ENCODE data around the gene TH. TPM values are rescaled to one million over a fixed set of nuclear protein-coding genes. Genes with fewer than 3 reads are reported as not detected.

The TH gene
- total RNA-seq, 1 donor from 2014 or later = not detected

GRCh38 chr11:2147391-2147790, 24.2 kb downstream of the TH start:
- DNase-seq (ENCODE audit: low read depth) = no peak
- no peak for TF ChIP-seq CTCF (IDR thresholded peaks at IDR 0.05; ENCODE audit: insufficient read depth, low read length, poor library complexity, severe bottlenecking)
- H3K36me3 ChIP-seq (ENCODE audit: control insufficient read depth, insufficient read depth, low read length) = no peaks in the 10 kb centered on the region
- no peak overlapping the region for H3K4me3 ChIP-seq (ENCODE audit: low read depth, low read length)
- H3K27me3 ChIP-seq (ENCODE audit: control insufficient read depth, insufficient read depth, low read length) = peaks cover 87% of the 10 kb centered on the region

- H3K36me3 ChIP-seq (ENCODE audit: control insufficient read depth, insufficient read depth, low read length) = no peaks in the 10 kb centered on the region
- no peak for TF ChIP-seq CTCF (IDR thresholded peaks at IDR 0.05; ENCODE audit: insufficient read depth, low read length, poor library complexity, severe bottlenecking)
- DNase-seq (ENCODE audit: low read depth) = no peak
- peaks cover 93% of the 10 kb centered on the region for H3K27me3 ChIP-seq (ENCODE audit: control insufficient read depth, insufficient read depth, low read length)
- no peak overlapping the region for H3K4me3 ChIP-seq (ENCODE audit: low read depth, low read length)
Measured at GRCh38 chr11:2146051-2146450, 25.6 kb downstream of the TH start.

- no peak for TF ChIP-seq CTCF (IDR thresholded peaks at IDR 0.05; ENCODE audit: insufficient read depth, low read length, poor library complexity, severe bottlenecking)
- Histone ChIP-seq H3K36me3 (ENCODE audit: control insufficient read depth, insufficient read depth, low read length) (no peaks in the 10 kb centered on the region), H3K27me3 (ENCODE audit: control insufficient read depth, insufficient read depth, low read length) (peaks cover 94% of the 10 kb centered on the region), H3K4me3 (ENCODE audit: low read depth, low read length) (no peak overlapping the region)
- no peak for DNase-seq (ENCODE audit: low read depth)
Measured at GRCh38 chr11:2144544-2145248, 26.9 kb downstream of the TH start.

GRCh38 chr11:2143799-2144543, 27.6 kb downstream of the TH start:
- Histone ChIP-seq H3K27me3 (ENCODE audit: control insufficient read depth, insufficient read depth, low read length) (peaks cover 90% of the 10 kb centered on the region), H3K36me3 (ENCODE audit: control insufficient read depth, insufficient read depth, low read length) (no peaks in the 10 kb centered on the region), H3K4me3 (ENCODE audit: low read depth, low read length) (no peak overlapping the region)
- TF ChIP-seq CTCF (IDR thresholded peaks at IDR 0.05; ENCODE audit: insufficient read depth, low read length, poor library complexity, severe bottlenecking) = no peak
- DNase-seq (ENCODE audit: low read depth) = no peak

- Histone ChIP-seq H3K4me3 (ENCODE audit: low read depth, low read length) (no peak overlapping the region), H3K27me3 (ENCODE audit: control insufficient read depth, insufficient read depth, low read length) (peaks cover 90% of the 10 kb centered on the region), H3K36me3 (ENCODE audit: control insufficient read depth, insufficient read depth, low read length) (no peaks in the 10 kb centered on the region)
- TF ChIP-seq CTCF (IDR thresholded peaks at IDR 0.05; ENCODE audit: insufficient read depth, low read length, poor library complexity, severe bottlenecking) = no peak
- DNase-seq (ENCODE audit: low read depth) = no peak
Measured at GRCh38 chr11:2143477-2143798, 28.2 kb downstream of the TH start.
